Measurements from ENCODE around the gene CYP3A7. TPM values are rescaled to one million over a fixed set of nuclear protein-coding genes. Genes with fewer than 3 reads are reported as not detected.
"Not testable (repeated sequence)": the region's sequence is repeated elsewhere in the genome, so short reads cannot be mapped to it uniquely, and the experiment has no call there.

The CYP3A7 gene
- total and polyA plus RNA-seq, 12 donors, result not detected

- intact Hi-C loops (cut with DNase I), result loop anchor here in 1 of 10 donors (2.0 kb wide), 1 partner anchor 47 kb away; no protein-coding TSS in a partner anchor
Measured at GRCh38 chr7:99779949-99780348, 45.0 kb upstream of the CYP3A7 start.

GRCh38 chr7:99778880-99779279 lies 43.9 kb upstream of the CYP3A7 start:
- TF ChIP-seq CTCF (IDR thresholded peaks at IDR 0.05), result no peak
- ATAC-seq (no peak), DNase-seq (no peak)
- Histone ChIP-seq H3K27me3 (no peaks in the 10 kb centered on the region), H3K4me1 (no peaks in the 10 kb centered on the region), H3K36me3 (no peaks in the 10 kb centered on the region), H3K9me3 (peaks cover 0 to 9% (median 0%) of the 10 kb centered on the region in 11 donors), H3K4me3 (no peak overlapping the region), H3K27ac (no peak overlapping the region)
- intact Hi-C loops (cut with DNase I), result no loop called here
- 78 to 79% methylated on average over 5 of the region's 5 CpGs for WGBS, 2 donors

More at GRCh38 chr7:99779949-99780348, 45.0 kb upstream of the CYP3A7 start:
- no peak overlapping the region for H3K4me3 ChIP-seq
- H3K27ac ChIP-seq, result no peak overlapping the region
- DNase-seq (no peak), ATAC-seq (no peak)
- 78 to 84% methylated on average over 3 of the region's 3 CpGs for WGBS, 2 donors
- H3K9me3 ChIP-seq, result peaks cover 0 to 7% (median 0%) of the 10 kb centered on the region in 11 donors
- no peak for TF ChIP-seq CTCF (IDR thresholded peaks at IDR 0.05)
- peaks cover 0 to 4% (median 0%) of the 10 kb centered on the region in 7 donors for H3K27me3 ChIP-seq
- no peaks in the 10 kb centered on the region for H3K4me1 ChIP-seq
- H3K36me3 ChIP-seq, result no peaks in the 10 kb centered on the region

- intact Hi-C loops (cut with DNase I); ATAC-seq: not testable (repeated sequence)
- 68 to 82% methylated on average over 1 of the region's 1 CpG for WGBS, 2 donors
Measured at GRCh38 chr7:99773395-99773794, 38.4 kb upstream of the CYP3A7 start.

GRCh38 chr7:99772565-99772964 lies 37.6 kb upstream of the CYP3A7 start:
- ATAC-seq, result no peak
- Histone ChIP-seq H3K4me3 (no peak overlapping the region), H3K27ac (no peak overlapping the region), H3K36me3 (no peaks in the 10 kb centered on the region), H3K27me3 (peaks cover 0 to 16% (median 0%) of the 10 kb centered on the region in 7 donors), H3K9me3 (peaks cover 0 to 9% (median 0%) of the 10 kb centered on the region in 11 donors), H3K4me1 (no peaks in the 10 kb centered on the region)
- intact Hi-C loops (cut with DNase I), result no loop called here
- no peak for DNase-seq
- TF ChIP-seq CTCF (IDR thresholded peaks at IDR 0.05), result no peak
- 79 to 82% methylated on average over 1 of the region's 1 CpG for WGBS, 2 donors

More at GRCh38 chr7:99773395-99773794, 38.4 kb upstream of the CYP3A7 start:
- H3K36me3 ChIP-seq, H3K4me1 ChIP-seq, DNase-seq, H3K4me3 ChIP-seq, H3K27ac ChIP-seq, H3K9me3 ChIP-seq: not testable (repeated sequence)
- peaks cover 0 to 16% (median 0%) of the 10 kb centered on the region in 7 donors for H3K27me3 ChIP-seq

- not testable (repeated sequence) for H3K27ac ChIP-seq, H3K4me1 ChIP-seq, H3K9me3 ChIP-seq, DNase-seq, ATAC-seq, H3K4me3 ChIP-seq, H3K36me3 ChIP-seq
- peaks cover 0 to 16% (median 0%) of the 10 kb centered on the region in 7 donors for H3K27me3 ChIP-seq
- intact Hi-C loops (cut with DNase I), result loop anchor here in 1 of 10 donors (2.0 kb wide), 1 partner anchor 17 kb away; no protein-coding TSS in a partner anchor
- 88 to 96% methylated on average over 3 of the region's 3 CpGs for WGBS, 2 donors
Measured at GRCh38 chr7:99769494-99769893, 34.5 kb upstream of the CYP3A7 start.

All from heart right ventricle (tissue), 16 donors.